Karpas-422 (cell line): ENCODE data around the gene ROR2. TPM values are rescaled to one million over a fixed set of nuclear protein-coding genes. Genes with fewer than 3 reads are reported as not detected.

ENCODE experiments used
- DNase-seq: peaks from one replicate; pipeline ENCODE4 v3.0.0-alpha.2; 2015
- H2AFZ ChIP-seq: fragments of 200-600 bp; sonication (generic); 2 replicates; pipeline ENCODE4 v1.6.1; 2014; ENCODE audit warnings: antibody characterized with exemption, low read length, mixed read lengths
- H3K27ac ChIP-seq: fragments of 200-600 bp; sonication (generic); 2 replicates; pipeline ENCODE4 v1.5.1; 2014; ENCODE audit warnings: mild to moderate bottlenecking, low read length, moderate library complexity
- H3K27me3 ChIP-seq: fragments of 200-600 bp; sonication (generic); 2 replicates; pipeline ENCODE4 v1.6.1; 2014; ENCODE audit warnings: low read length, mixed read lengths
- H3K36me3 ChIP-seq: fragments of 200-600 bp; sonication (generic); 2 replicates; pipeline ENCODE4 v1.6.1; 2014; ENCODE audit warnings: low read length, mixed read lengths; ENCODE audit not compliant: insufficient read depth
- H3K4me1 ChIP-seq: fragments of 200-600 bp; sonication (generic); 2 replicates; pipeline ENCODE4 v1.6.1; 2014; ENCODE audit warnings: mild to moderate bottlenecking, low read length, mixed read lengths
- H3K4me2 ChIP-seq: fragments of 200-600 bp; sonication (generic); 2 replicates; pipeline ENCODE4 v1.6.1; 2014; ENCODE audit warnings: low read length, low read depth, mild to moderate bottlenecking; ENCODE audit not compliant: poor library complexity, severe bottlenecking
- H3K4me3 ChIP-seq: fragments of 200-600 bp; sonication (generic); 2 replicates; pipeline ENCODE4 v1.5.1; 2014; ENCODE audit warnings: mild to moderate bottlenecking, antibody characterized with exemption, low read length, mixed read lengths
- H3K79me2 ChIP-seq: fragments of 200-600 bp; sonication (generic); 2 replicates; pipeline ENCODE4 v1.6.1; 2014; ENCODE audit warnings: mild to moderate bottlenecking, low read length, mixed read lengths
- H3K9ac ChIP-seq: fragments of 200-600 bp; sonication (generic); 2 replicates; pipeline ENCODE4 v1.6.0; 2014; ENCODE audit warnings: low read length
- H3K9me2 ChIP-seq: fragments of 200-600 bp; sonication (generic), shearing (Covaris generic); replicated peaks from 2 replicates; pipeline ENCODE4 v1.6.0; 2014; ENCODE audit warnings: mild to moderate bottlenecking, low read length, moderate library complexity; ENCODE audit not compliant: insufficient read depth
- H3K9me3 ChIP-seq: fragments of 300-700, 200-600 bp; sonication (generic); 2 replicates; pipeline ENCODE4 v1.6.1; 2014; ENCODE audit warnings: low read length, mixed read lengths
- H4K20me1 ChIP-seq: fragments of 200-600 bp; sonication (generic); 2 replicates; pipeline ENCODE4 v1.6.1; 2014; ENCODE audit warnings: mild to moderate bottlenecking, antibody characterized with exemption, low read length, low read depth; ENCODE audit not compliant: insufficient read depth
- total RNA-seq: library from RNA; depleted of rRNA; stranded (reverse); fragments of >200 nt; shearing (Covaris generic); gene quantifications from 2 replicates; pipeline ENCODE4 v1.2.3, GENCODE V29; 2014; ENCODE audit warnings: low replicate concordance

Gene ROR2
- total RNA-seq, 1 experiment from 2014 or later, result not detected

DNA sequence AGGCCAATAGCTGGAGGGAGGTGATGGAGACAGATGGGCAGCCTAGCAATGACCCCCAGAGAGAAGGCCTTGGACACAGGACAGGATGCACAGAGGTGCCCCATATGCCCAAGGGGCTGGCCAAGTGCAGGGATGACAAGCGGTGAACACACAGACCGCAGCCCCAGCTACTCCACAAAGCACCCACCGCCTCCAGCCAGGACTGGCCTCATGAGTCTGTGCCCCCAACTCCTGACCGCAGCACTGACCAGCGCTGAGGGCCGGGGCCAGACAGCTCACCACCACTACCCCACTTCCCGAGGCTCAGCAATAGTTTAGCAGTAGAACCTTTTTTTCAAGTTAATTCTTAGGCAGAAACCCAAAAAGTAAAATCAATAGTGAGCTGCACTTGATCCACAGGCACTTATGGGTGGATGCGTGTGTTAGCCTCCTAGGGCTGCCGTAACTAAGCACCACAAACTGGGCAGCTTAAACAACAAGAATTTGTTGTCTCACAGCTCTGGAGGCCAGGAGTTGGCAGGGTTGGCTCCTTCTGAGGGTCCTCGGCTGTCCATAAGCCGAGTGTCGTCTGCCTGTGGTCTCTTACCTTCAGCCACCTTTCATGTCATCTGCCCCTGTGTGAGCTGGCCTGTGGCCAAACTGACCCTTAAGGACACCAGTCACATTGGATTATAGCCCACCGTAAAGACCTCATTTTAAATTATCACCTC, 14.1 kb downstream of the ROR2 start:
- H3K9ac ChIP-seq, result no peak overlapping the region
- no peak overlapping the region for H3K4me2 ChIP-seq
- H3K79me2 ChIP-seq, result no peaks in the 10 kb centered on the region
- H3K4me1 ChIP-seq, result no peaks in the 10 kb centered on the region
- H3K27me3 ChIP-seq, result peaks cover 4% of the 10 kb centered on the region; the same call in 1 of the 2 replicates
- no peaks in the 10 kb centered on the region for H4K20me1 ChIP-seq
- H2AFZ ChIP-seq, result no peak overlapping the region
- no peak for DNase-seq
- peaks cover 9% of the 10 kb centered on the region; the same call in 1 of the 2 replicates for H3K9me3 ChIP-seq
- H3K4me3 ChIP-seq, result no peak overlapping the region
- no peaks in the 10 kb centered on the region for H3K9me2 ChIP-seq
- H3K36me3 ChIP-seq, result no peaks in the 10 kb centered on the region
- no peak overlapping the region for H3K27ac ChIP-seq

DNA sequence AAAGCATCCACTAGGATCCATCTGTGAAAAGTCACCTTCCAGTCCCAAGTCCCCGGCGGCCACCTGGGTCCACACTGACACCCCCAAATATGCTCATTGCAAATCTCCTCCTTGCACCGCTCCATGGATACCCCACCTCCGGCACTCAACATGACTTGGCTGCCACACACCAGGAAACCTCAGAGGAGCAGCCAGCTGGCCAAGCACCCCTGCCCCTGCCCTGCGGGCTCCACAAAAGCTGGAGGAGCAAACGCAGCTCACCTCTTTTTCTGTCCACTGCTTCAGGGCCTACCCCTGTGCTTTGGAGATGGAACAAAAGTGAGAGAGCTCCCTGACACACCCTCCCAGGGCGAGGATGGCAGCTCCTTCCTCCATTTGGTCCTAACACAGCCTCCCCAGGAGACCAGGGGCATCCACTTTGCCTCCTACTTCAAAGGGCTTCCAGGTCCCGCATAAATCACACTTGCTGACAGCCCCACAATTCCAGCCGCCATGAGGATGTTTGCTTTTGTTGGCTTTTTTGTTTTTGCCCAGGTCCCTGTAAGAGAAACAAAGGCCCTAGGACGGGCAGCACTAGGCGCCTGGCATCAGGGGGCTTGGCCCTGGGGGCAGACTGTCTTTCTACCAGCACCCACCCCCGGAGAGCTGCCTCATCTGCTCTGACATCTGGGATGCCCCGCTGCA, 14.8 kb downstream of the ROR2 start:
- Histone ChIP-seq H3K9me3 (peaks cover 16% of the 10 kb centered on the region), H3K4me3 (no peak overlapping the region)

DNA sequence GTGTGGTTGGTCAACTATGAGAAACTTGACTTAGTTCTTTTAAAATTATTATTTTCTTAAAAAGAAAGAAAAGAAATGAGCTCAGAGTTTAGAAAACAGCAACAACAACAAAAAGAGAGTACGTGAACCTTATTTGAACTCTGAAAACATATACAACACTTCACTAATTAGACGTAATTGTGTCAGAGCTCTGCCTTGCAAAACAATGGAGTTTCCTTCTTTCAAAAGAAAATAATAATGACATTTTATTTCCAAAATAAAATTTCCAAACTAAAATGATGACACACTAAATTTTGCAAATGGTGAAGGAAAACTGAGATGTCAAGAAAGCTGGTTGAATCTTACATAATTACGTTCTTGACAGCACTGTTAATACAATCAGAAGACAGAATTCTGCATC, 15.4 kb downstream of the ROR2 start:
- H3K9ac ChIP-seq, result no peak overlapping the region
- no peaks in the 10 kb centered on the region for H3K9me2 ChIP-seq
- peaks cover 4% of the 10 kb centered on the region; the same call in 1 of the 2 replicates for H3K27me3 ChIP-seq
- no peaks in the 10 kb centered on the region for H3K4me1 ChIP-seq
- H3K79me2 ChIP-seq, result no peaks in the 10 kb centered on the region
- no peaks in the 10 kb centered on the region; the same call in 1 of the 2 replicates for H3K36me3 ChIP-seq
- no peak overlapping the region for H3K27ac ChIP-seq
- no peak overlapping the region for H2AFZ ChIP-seq
- DNase-seq, result no peak
- no peak overlapping the region for H3K4me2 ChIP-seq
- no peaks in the 10 kb centered on the region for H4K20me1 ChIP-seq
- no peak overlapping the region for H3K4me3 ChIP-seq
- H3K9me3 ChIP-seq, result peaks cover 21% of the 10 kb centered on the region

More for the DNA sequence above, 14.8 kb downstream of the ROR2 start:
- H2AFZ ChIP-seq, result no peak overlapping the region
- H3K9ac ChIP-seq, result no peak overlapping the region
- no peaks in the 10 kb centered on the region for H3K9me2 ChIP-seq
- no peak overlapping the region for H3K27ac ChIP-seq
- no peaks in the 10 kb centered on the region; the same call in 1 of the 2 replicates for H3K36me3 ChIP-seq
- peaks cover 4% of the 10 kb centered on the region; the same call in 1 of the 2 replicates for H3K27me3 ChIP-seq
- no peaks in the 10 kb centered on the region for H3K4me1 ChIP-seq
- H4K20me1 ChIP-seq, result no peaks in the 10 kb centered on the region
- H3K4me2 ChIP-seq, result no peak overlapping the region
- DNase-seq, result no peak
- no peaks in the 10 kb centered on the region for H3K79me2 ChIP-seq

DNA sequence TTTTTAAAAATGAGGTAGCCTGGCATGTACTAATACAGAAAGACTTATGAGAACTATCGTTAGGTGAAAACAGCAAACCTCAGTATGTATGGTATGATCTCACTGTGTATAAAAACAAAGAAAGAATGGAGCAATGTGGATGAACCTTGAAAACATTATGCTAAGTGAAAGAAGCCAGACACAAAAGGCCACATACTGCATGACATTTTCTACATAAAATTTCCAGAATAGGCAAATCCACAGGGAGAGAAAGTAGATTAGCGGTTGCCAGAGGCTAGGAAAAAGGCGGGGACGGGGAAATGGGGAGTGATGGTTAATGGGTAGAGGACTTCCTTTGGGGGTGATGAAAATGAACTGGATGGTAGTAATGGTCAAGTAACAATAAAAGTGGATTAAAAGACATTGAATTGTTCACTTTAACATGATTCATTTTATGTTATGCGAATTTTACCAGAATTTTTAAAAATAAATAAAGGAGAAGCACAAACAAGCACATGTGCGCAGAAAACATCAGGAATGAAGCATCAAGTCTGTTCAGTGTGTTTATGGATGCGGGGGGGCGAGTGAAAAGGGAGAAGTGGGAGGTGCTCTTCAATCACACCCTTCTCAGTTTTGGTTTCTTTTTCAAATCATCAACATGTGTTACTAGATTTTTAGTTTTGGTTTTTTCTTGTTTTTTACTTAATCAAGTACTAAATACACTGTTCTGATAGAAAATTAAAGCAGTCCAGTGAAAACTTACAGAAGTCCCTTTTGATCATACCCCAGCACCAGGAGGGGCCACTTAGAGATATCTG, 16.3 kb downstream of the ROR2 start:
- Histone ChIP-seq H3K4me2 (no peak overlapping the region), H3K36me3 (no peaks in the 10 kb centered on the region; the same call in 1 of the 2 replicates), H4K20me1 (no peaks in the 10 kb centered on the region), H3K79me2 (no peaks in the 10 kb centered on the region), H3K4me3 (no peak overlapping the region), H3K9me2 (no peaks in the 10 kb centered on the region), H3K27ac (no peak overlapping the region), H3K9ac (no peak overlapping the region), H2AFZ (no peak overlapping the region), H3K9me3 (peaks cover 27% of the 10 kb centered on the region), H3K27me3 (peaks cover 4% of the 10 kb centered on the region; the same call in 1 of the 2 replicates), H3K4me1 (no peaks in the 10 kb centered on the region)
- DNase-seq, result no peak

DNA sequence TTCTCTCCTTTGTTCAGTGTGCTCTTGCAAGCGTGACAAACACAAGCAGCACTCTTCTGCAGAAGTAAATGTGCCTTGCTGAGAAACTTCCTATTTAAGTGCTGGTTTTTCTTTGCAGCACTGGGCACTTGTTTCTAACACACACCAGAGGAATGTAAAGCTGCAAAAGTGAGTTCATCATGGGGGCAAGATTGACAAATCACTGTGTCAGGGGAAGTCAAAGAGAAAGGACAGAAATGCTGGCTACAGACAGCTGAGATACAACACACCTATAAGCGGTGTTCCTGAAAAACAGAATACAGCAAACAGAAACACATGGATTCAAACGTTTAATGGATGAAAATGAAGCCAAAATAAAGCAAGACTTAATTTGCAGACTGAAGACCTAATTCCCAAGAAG, 19.6 kb downstream of the ROR2 start:
- no peaks in the 10 kb centered on the region for H3K79me2 ChIP-seq
- no peaks in the 10 kb centered on the region for H3K9me2 ChIP-seq
- H3K4me2 ChIP-seq, result no peak overlapping the region
- H4K20me1 ChIP-seq, result no peaks in the 10 kb centered on the region
- H3K4me1 ChIP-seq, result no peaks in the 10 kb centered on the region
- H3K27ac ChIP-seq, result no peak overlapping the region
- peaks cover 4% of the 10 kb centered on the region; the same call in 1 of the 2 replicates for H3K27me3 ChIP-seq
- no peaks in the 10 kb centered on the region; the same call in 1 of the 2 replicates for H3K36me3 ChIP-seq
- H2AFZ ChIP-seq, result no peak overlapping the region
- no peak overlapping the region for H3K9ac ChIP-seq
- no peak overlapping the region for H3K4me3 ChIP-seq
- peaks cover 27% of the 10 kb centered on the region for H3K9me3 ChIP-seq
- DNase-seq, result no peak

DNA sequence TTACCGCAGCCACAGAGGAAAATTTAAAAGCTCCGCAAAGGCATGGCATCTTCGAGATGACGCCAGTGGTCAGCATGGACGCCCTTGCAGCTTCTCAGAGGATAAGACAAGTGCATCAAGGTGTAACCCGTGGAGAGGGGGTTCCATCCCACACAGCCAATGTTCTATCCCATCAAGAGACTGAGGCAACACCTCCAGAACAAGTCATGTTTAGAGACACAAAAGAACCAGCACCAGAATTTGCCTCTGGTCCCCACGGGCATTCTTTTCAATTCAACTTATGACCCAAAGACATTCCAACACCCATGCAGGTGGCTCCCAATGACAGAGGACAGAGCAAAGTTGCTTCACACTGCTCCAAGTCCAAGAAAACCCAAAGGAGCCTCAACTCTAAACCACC, 20.7 kb downstream of the ROR2 start:
- Histone ChIP-seq H3K79me2 (no peaks in the 10 kb centered on the region), H3K27ac (no peak overlapping the region), H3K9me2 (no peaks in the 10 kb centered on the region)

DNA sequence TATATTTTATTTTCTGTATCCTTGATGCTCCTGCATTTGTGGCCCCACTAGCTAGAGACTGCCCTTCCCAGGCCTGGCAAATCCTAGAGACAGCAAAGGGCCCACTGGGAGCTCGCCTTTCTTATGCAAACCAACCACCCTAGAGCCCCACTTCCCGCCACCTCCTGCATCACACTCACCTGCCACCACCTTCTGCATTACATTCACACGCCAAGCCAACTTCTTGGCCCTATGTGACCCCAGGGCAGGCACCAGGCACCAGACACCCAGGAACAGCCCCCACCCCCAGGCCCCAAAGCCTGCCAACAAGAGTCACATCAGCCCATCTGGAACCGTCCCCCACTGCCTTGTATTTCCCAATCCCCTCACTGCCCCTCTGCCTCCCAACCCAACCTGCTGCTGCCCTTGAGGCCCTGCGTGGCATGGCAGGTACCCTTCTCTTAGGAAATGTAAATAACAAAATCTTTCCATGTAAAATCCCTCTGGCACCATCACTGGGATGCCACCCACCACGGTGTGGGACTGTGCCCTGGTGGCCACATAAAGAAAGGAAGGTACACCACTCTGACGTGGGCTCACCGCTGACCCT, 22.0 kb downstream of the ROR2 start:
- H3K4me1 ChIP-seq, result no peaks in the 10 kb centered on the region
- H3K4me2 ChIP-seq, result no peak overlapping the region
- H2AFZ ChIP-seq, result no peak overlapping the region
- H4K20me1 ChIP-seq, result no peaks in the 10 kb centered on the region
- no peak overlapping the region for H3K9ac ChIP-seq
- no peaks in the 10 kb centered on the region; the same call in 1 of the 2 replicates for H3K36me3 ChIP-seq
- H3K27me3 ChIP-seq, result peaks cover 4% of the 10 kb centered on the region; the same call in 1 of the 2 replicates
- H3K79me2 ChIP-seq, result no peaks in the 10 kb centered on the region
- no peaks in the 10 kb centered on the region for H3K9me2 ChIP-seq
- peaks cover 27% of the 10 kb centered on the region for H3K9me3 ChIP-seq
- H3K27ac ChIP-seq, result no peak overlapping the region
- DNase-seq, result no peak
- H3K4me3 ChIP-seq, result no peak overlapping the region

More for the DNA sequence above, 20.7 kb downstream of the ROR2 start:
- no peak overlapping the region for H3K4me2 ChIP-seq
- no peaks in the 10 kb centered on the region; the same call in 1 of the 2 replicates for H3K36me3 ChIP-seq
- no peak overlapping the region for H3K9ac ChIP-seq
- H3K9me3 ChIP-seq, result peaks cover 27% of the 10 kb centered on the region
- no peak for DNase-seq
- no peak overlapping the region for H2AFZ ChIP-seq
- H3K27me3 ChIP-seq, result peaks cover 4% of the 10 kb centered on the region; the same call in 1 of the 2 replicates
- H4K20me1 ChIP-seq, result no peaks in the 10 kb centered on the region
- no peaks in the 10 kb centered on the region for H3K4me1 ChIP-seq
- H3K4me3 ChIP-seq, result no peak overlapping the region
